Measurements from ENCODE around the gene SHISA6. TPM values are rescaled to one million over a fixed set of nuclear protein-coding genes. Genes with fewer than 3 reads are reported as not detected.

The SHISA6 gene
- polyA plus RNA-seq, 1 experiment: not detected

DNA sequence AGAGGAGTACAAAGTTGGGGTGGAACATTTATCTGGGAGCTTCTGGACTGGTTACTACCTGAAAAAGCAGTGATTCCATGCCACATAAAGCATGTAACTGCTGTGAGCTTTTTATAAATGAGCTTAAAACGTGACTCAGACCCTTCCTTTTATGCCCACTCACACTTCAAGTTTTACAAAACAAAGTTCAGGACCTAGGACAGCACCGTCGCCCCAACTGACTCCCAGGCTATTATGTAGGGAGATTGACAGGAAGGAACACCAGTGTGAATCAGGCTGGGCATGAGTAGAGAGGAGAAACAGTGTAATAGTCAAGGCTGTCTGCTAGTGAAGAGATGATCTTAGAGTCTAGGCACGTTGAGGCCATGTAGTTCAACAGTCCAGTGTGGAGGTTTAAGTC lies 265.6 kb downstream of the SHISA6 start:
- DNase-seq (ENCODE audit: low read depth): no peak
- ChIA-PET CTCF (no interaction called here), POLR2A (no interaction called here)

DNA sequence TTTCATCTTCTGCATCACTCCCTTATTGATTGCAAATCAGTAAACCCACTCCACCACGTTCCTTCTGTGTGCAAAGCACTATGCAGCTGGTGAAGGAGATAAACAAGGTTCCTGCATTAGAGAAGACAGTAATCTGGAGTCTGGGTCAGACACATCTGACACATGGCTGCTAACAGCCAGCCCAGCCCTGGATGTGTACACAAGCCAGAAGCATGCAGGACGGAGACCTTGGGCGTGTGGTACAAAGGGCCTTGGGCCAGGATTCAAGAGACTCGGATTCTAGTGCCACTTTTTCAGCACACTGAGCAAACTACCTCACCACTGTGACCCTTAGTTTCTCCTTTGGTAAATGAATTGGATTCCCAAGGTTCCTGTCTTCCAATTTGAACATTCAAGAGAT lies 270.7 kb downstream of the SHISA6 start:
- no peak for DNase-seq (ENCODE audit: low read depth)
- Histone ChIP-seq H3K36me3 (ENCODE audit: control insufficient read depth, insufficient read depth, low read length) (no peaks in the 10 kb centered on the region), H3K27me3 (ENCODE audit: control insufficient read depth, insufficient read depth, low read length) (no peaks in the 10 kb centered on the region), H3K4me3 (ENCODE audit: low read depth, low read length) (no peak overlapping the region)
- ChIA-PET POLR2A (no interaction called here), CTCF (no interaction called here)
- TF ChIP-seq, protein P1, sequence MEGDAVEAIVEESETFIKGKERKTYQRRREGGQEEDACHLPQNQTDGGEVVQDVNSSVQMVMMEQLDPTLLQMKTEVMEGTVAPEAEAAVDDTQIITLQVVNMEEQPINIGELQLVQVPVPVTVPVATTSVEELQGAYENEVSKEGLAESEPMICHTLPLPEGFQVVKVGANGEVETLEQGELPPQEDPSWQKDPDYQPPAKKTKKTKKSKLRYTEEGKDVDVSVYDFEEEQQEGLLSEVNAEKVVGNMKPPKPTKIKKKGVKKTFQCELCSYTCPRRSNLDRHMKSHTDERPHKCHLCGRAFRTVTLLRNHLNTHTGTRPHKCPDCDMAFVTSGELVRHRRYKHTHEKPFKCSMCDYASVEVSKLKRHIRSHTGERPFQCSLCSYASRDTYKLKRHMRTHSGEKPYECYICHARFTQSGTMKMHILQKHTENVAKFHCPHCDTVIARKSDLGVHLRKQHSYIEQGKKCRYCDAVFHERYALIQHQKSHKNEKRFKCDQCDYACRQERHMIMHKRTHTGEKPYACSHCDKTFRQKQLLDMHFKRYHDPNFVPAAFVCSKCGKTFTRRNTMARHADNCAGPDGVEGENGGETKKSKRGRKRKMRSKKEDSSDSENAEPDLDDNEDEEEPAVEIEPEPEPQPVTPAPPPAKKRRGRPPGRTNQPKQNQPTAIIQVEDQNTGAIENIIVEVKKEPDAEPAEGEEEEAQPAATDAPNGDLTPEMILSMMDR (IDR thresholded peaks at IDR 0.05; ENCODE audit: insufficient read depth, low read depth, low read length): no peak

More for the DNA sequence above, 265.6 kb downstream of the SHISA6 start:
- H3K36me3 ChIP-seq (ENCODE audit: control insufficient read depth, insufficient read depth, low read length): no peaks in the 10 kb centered on the region
- H3K4me3 ChIP-seq (ENCODE audit: low read depth, low read length): no peak overlapping the region
- H3K27me3 ChIP-seq (ENCODE audit: control insufficient read depth, insufficient read depth, low read length): no peaks in the 10 kb centered on the region
- TF ChIP-seq, protein P1 (IDR thresholded peaks at IDR 0.05; ENCODE audit: insufficient read depth, low read depth, low read length): no peak

DNA sequence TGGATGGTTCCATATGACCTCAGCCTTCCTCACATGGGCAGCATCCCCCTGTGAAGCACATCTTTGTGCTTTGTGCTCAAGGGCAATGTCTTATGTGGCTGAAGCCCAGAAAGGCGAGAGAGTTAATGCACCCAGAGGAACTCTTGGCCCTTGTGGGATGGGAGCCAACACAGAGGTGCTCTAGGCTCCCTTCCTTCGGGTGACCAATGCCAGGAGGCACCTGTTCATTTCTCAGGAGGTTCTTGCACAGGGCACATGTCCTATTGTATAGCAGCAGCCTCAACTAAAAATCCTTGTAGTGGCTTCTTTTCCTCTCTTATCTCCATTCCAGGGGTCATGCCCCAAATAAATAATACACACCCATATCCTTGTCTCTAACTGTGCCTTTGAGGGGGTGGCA lies 273.6 kb downstream of the SHISA6 start:
- Histone ChIP-seq H3K36me3 (ENCODE audit: control insufficient read depth, insufficient read depth, low read length) (no peaks in the 10 kb centered on the region), H3K27me3 (ENCODE audit: control insufficient read depth, insufficient read depth, low read length) (no peaks in the 10 kb centered on the region), H3K4me3 (ENCODE audit: low read depth, low read length) (no peak overlapping the region)
- ChIA-PET CTCF (no interaction called here), POLR2A (no interaction called here)
- no peak for DNase-seq (ENCODE audit: low read depth)
- TF ChIP-seq, protein P1 (IDR thresholded peaks at IDR 0.05; ENCODE audit: insufficient read depth, low read depth, low read length): no peak

DNA sequence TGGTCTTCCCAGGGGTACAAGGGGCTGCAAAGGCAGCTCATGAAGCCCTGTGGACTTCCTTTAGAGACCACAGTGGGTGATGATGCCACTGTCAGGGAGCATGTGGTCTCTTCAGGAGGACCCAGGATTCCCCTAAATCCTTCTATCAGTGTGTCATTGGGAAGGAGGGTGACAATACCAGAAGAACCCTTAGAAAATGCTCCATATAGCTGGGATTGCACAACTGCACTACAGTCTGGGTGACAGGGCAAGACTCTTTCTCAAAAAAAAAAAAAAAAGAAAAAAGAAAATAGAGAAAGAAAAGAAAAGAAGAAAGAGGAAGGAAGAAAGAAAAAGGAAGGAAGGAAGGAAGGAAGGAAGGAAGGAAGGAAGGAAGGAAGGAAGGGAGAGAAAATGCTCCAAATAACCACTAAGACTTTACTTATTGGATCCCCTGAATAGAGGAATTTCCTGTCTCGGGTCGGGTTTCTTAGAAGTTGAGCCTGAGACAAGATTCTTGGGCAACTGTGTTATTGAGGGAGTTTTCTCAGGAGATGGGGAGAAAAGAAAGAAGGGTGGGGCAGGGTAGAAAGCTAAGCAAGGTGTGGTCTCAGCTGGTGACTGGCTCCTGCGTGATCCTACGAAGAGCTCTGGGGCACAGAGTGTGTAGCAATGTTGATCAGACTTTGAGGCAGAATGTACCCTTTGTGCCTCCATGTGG lies 274.1 kb downstream of the SHISA6 start:
- CTCF ChIA-PET: no interaction called here
- TF ChIP-seq, protein P1 (IDR thresholded peaks at IDR 0.05; ENCODE audit: insufficient read depth, low read depth, low read length): no peak

DNA sequence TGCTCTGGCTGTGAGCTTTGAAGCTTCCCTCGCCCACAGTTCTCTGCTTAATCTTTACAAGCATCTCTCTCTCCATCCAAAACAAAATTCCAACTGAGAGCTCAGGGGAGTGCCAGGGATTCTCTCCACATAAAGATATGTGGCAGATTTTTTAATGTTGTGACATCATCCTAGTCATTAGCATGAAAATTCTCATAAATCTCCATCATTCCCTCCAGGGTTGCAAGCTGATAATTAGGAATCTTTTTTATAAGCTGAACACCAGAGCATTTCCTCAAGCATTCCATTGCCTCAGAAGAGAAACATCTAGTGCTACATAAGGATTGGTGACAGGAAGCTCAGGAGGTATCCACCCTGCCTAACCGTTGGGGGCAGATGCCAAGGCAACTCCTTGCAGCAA lies 274.9 kb downstream of the SHISA6 start:
- POLR2A ChIA-PET: no interaction called here
- CTCF ChIA-PET: no interaction called here
- Histone ChIP-seq H3K4me3 (ENCODE audit: low read depth, low read length) (no peak overlapping the region), H3K36me3 (ENCODE audit: control insufficient read depth, insufficient read depth, low read length) (no peaks in the 10 kb centered on the region), H3K27me3 (ENCODE audit: control insufficient read depth, insufficient read depth, low read length) (no peaks in the 10 kb centered on the region)
- DNase-seq (ENCODE audit: low read depth): no peak
- TF ChIP-seq, protein P1 (IDR thresholded peaks at IDR 0.05; ENCODE audit: insufficient read depth, low read depth, low read length): no peak

More for the DNA sequence above, 274.1 kb downstream of the SHISA6 start:
- H3K4me3 ChIP-seq (ENCODE audit: low read depth, low read length): no peak overlapping the region
- POLR2A ChIA-PET: no interaction called here
- H3K27me3 ChIP-seq (ENCODE audit: control insufficient read depth, insufficient read depth, low read length): no peaks in the 10 kb centered on the region
- no peak for DNase-seq (ENCODE audit: low read depth)
- H3K36me3 ChIP-seq (ENCODE audit: control insufficient read depth, insufficient read depth, low read length): no peaks in the 10 kb centered on the region
